ENCODE data around the gene HMGCL.

DNA sequence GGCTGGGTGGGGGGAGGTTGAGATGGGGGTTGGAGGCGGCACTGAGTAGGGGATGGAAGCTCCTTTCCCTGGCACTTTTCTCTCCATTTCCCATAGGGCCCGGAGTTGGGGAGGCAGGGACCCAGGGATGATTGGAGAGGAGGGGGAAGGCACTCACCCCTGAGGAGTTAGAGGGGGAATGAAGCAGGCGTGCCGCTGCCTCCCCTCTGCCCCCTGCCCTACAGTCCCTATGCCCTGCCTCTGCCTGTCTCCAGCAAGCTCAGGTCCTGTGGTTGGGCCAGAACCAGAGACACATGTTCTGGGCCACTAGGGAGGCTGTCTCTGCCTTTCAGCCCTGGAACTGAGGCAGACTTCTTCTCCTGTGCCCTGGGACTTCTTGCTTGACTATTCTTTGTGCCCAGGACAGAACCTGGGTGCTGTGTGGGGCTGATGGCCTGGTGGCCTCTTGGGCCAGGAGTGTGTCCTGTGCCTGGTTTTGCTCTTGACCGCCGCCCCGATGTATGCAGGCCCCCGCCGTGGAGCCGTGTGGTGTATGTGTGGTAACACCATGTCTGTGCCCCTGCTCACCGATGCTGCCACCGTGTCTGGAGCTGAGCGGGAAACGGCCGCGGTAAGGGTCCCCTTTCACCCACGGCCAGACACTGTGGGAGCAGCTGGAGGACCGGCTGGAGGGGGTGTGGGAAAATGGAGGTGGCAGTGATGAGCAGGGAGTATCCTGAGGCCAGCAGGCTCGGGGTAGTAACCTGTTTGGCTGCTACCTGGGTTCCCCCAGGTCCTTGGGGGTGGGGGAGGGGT is 32.9 kb downstream of the HMGCL start:
- TF ChIP-seq CTCF (IDR thresholded peaks at IDR 0.05) (no peak), POLR2A (IDR thresholded peaks at IDR 0.05) (no peak)

Data from thyroid gland (tissue), 4 donors.